Astrocyte of the cerebellum (primary cell): ENCODE data around the gene SP8.

ENCODE experiments used
- DNase-seq: peaks from one replicate; pipeline ENCODE4 v3.0.0-alpha.2; 2011; ENCODE audit warnings: low read depth
- H3K4me3 ChIP-seq: 2 replicates; pipeline ENCODE4 v1.5.1; 2011; ENCODE audit warnings: mild to moderate bottlenecking, low read depth, low read length, moderate library complexity
- CTCF ChIP-seq: IDR thresholded peaks from 2 replicates; pipeline ENCODE4 v1.5.1; 2012; ENCODE audit warnings: low read length, low read depth, moderate library complexity, mild to moderate bottlenecking; ENCODE audit errors: missing control alignments
- in situ Hi-C: cut with HindIII; loops from 2 replicates; pipeline ENCODE4 v1.10.0; 2017; ENCODE audit warnings: low sequenced_read_pairs

Gene SP8

DNA sequence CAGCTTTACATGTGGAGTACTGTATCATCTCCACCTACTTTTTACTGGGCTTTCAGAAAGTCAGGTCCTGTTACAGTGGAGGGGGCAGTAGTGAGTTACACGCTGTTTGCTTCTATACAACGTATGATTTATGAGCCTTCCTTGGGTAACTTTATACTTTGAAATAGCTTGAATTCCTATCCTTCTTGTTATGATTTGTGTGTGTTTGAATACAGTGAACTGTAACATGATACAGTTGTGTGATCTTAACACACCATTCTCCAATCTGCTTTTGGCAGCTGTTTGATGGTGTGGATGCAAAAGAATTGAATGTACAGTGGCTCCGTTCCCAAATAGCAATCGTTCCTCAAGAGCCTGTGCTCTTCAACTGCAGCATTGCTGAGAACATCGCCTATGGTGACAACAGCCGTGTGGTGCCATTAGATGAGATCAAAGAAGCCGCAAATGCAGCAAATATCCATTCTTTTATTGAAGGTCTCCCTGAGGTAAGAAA is 41.7 kb downstream of the SP8 start:
- H3K4me3 ChIP-seq: no peak overlapping the region
- peak; percentile 44 for TF ChIP-seq CTCF
- peak; percentile 60 for DNase-seq
- in situ Hi-C loops: no loop called here

- no peak for DNase-seq
- in situ Hi-C loops: no loop called here
- no peak overlapping the region for H3K4me3 ChIP-seq
- no peak for TF ChIP-seq CTCF
Measured at GRCh38 chr7:20742913-20743312, 43.8 kb downstream of the SP8 start.

DNA sequence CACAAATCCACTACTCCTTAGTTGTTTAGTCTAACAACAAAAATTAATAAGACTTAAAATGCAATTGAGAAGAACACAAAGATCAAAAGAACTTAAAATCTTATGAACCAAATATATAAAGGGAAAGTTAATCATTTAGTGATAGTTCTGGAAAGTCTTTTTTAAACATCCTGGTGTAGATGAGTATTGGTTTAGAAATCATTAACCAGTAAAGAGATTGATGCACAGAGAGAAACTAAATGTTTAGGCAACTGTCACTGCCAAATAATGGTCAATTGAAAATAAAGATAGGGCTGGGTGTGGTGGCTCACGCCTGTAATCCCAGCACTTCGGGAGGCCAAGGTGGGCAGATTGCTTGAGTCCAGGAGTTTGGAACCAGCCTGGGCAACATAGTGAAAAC is 44.9 kb downstream of the SP8 start:
- in situ Hi-C loops: no loop called here
- H3K4me3 ChIP-seq: no peak overlapping the region
- no peak for DNase-seq
- no peak for TF ChIP-seq CTCF

DNA sequence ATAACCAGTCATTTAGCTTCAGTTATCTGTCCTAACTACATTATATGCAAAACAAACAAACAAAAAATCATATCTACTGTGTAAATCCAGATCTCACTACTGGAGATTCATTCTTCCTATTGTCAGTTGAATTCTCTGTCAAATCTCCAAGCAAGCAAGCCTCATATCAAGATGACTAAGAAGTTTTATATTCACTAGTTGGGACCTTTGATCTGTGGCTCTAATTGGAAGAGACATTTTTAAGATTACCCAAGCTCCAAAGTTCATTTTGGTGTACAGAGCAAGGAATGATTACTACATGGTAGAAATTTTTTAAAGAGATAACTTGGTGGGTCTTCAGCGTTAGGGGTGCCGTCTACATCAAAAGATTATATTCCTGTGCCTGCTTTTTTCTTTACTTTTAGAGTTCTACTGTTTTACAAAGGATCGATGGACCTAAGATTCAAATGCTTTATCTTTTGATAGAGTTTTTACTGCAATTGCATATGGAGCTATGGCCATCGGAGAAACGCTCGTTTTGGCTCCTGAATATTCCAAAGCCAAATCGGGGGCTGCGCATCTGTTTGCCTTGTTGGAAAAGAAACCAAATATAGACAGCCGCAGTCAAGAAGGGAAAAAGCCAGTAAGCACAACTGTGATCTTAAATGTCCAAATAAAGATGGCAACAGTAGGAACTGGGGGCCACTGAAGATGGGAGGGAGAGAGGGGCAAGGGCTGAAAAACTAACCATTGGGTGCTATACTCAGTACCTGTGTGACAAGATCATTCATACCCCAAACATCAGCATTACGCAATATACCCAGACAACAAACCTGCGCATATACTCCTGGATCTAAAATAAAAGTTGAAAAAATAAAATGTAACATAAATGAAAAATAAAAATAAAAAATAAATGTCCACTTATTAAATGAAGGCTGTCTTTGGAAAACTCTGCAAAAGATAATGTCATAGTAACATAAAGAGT is 47.9 kb downstream of the SP8 start:
- no peak for TF ChIP-seq CTCF
- H3K4me3 ChIP-seq: no peak overlapping the region
- in situ Hi-C loops: no loop called here
- no peak for DNase-seq

- in situ Hi-C loops: no loop called here
- DNase-seq: no peak
- no peak for TF ChIP-seq CTCF
- H3K4me3 ChIP-seq: no peak overlapping the region
Measured at GRCh38 chr7:20737840-20738448, 48.7 kb downstream of the SP8 start.

DNA sequence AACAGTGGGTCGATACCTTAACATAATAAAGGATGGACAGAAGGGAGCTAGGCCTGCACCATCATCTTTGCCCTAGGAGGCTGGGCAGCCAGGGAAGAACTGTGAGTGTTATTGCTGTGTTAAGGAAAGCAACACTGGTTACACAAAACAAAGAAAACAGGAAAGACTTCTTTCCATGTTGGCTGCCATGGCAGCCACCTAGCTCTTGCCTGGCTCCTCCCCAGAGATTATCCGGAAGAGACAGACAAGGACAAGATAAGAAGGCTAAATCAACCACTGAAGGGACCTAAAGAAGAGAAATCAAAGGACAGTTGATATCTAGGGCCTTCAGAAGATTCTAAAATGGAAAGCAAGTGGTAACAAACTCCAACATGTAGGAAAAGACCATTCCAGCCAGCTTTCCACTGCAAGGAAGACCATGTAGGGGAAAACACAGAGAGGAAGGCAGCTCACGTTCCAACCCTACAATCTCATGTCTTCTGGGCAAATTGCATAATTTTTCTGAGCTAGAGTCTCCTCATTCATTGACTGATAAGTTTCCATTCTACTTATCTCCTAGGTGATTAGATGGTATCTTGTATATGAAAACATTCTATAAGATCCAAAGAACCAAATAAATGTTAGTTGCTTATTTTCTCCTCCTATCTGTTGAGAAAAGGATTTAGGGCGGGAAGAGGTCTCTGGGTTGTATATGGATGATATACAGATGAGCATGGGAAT is 51.2 kb downstream of the SP8 start:
- H3K4me3 ChIP-seq: no peak overlapping the region
- in situ Hi-C loops: no loop called here
- TF ChIP-seq CTCF: no peak
- no peak for DNase-seq
